ENCODE results near the gene SPDYE16. TPM values are rescaled to one million over a fixed set of nuclear protein-coding genes. Genes with fewer than 3 reads are reported as not detected.
"Not testable (repeated sequence)": the region's sequence is repeated elsewhere in the genome, so short reads cannot be mapped to it uniquely, and the experiment has no call there.

Gene SPDYE16
- total and polyA plus RNA-seq, 9 donors, result 0.11 to 1.7 (median 0.62) TPM

DNA sequence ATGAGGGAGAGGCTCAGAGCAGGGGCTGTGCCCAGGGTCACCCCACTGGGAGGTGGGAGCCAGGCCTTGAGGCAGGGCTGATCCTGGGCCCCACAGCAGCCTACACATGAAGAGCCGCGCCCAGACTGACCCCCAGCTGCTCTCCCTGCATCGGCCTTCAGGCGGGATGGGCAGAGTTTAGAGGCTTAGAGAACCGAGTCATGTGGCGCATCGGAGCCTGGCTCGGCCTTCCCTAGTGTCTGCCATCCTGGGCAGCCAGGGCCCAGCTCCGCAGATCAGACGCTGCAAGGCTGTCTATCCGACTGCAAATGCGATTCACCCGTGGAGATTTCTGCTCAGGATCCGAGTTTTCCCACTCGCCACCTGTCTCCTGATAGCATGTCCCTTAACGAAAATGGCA, 40.3 kb downstream of the SPDYE16 start:
- H3K9me3 ChIP-seq; H3K4me3 ChIP-seq; H3K36me3 ChIP-seq; H3K4me1 ChIP-seq (ENCODE audit: insufficient read depth); H3K27ac ChIP-seq; DNase-seq; H3K27me3 ChIP-seq: not testable (repeated sequence)
- intact Hi-C loops (cut with DNase I), result loop anchor here in 1 of 4 donors (5.0 kb wide), 1 partner anchor 494 kb away; no protein-coding TSS in a partner anchor
- 85 to 93% (median 88%) methylated on average over 16 of the region's 16 CpGs for WGBS, 3 donors

DNA sequence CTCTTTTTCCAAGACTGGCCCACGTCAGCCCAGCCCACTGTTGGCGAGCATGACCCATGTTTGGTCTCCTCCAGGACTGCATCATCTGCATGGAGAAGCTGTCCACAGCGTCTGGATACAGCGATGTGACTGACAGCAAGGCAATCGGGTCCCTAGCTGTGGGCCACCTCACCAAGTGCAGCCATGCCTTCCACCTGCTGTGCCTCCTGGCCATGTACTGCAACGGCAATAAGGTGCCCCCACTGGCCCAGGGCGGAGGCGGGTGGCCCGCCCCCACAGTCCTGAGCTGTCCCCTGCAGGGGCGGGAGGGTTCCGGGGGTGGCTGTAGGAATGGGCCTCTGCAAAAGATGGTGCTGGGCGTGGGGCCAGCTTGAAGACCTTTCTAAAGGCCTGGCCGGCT, 40.9 kb downstream of the SPDYE16 start:
- H3K4me1 ChIP-seq (ENCODE audit: insufficient read depth); H3K36me3 ChIP-seq; H3K27me3 ChIP-seq; H3K9me3 ChIP-seq; H3K4me3 ChIP-seq; DNase-seq; H3K27ac ChIP-seq: not testable (repeated sequence)
- intact Hi-C loops (cut with DNase I), result loop anchor here in 1 of 4 donors (5.0 kb wide), 1 partner anchor 495 kb away; no protein-coding TSS in a partner anchor
- WGBS, 3 donors, result 74 to 83% (median 80%) methylated on average over 11 to 13 of the region's 13 CpGs

DNA sequence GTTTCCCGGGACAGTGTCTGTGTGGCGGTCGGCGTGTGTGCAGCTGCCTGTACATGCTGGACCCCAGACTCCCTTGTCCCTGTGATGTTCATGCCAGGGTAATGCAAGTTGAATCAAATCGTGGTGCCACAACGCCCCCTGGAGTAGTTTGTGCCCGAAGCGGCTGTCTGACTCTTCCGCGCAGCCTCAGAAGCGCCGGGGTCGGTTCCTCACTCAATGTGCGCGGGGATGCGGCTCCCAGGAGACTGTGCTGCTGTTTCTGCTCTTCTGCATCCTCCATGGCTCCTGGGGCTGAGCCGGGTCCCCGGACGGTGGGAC, 43.2 kb downstream of the SPDYE16 start:
- not testable (repeated sequence) for H3K27ac ChIP-seq; H3K36me3 ChIP-seq; DNase-seq; H3K4me3 ChIP-seq; H3K4me1 ChIP-seq (ENCODE audit: insufficient read depth); H3K27me3 ChIP-seq; H3K9me3 ChIP-seq
- WGBS, 3 donors, result 43% methylated on average over 7 of the region's 19 CpGs; no CpG with 5 or more reads in 2 of the 3 donors
- intact Hi-C loops (cut with DNase I), result loop anchor here in 1 of 4 donors (5.0 kb wide), 1 partner anchor 497 kb away; no protein-coding TSS in a partner anchor

DNA sequence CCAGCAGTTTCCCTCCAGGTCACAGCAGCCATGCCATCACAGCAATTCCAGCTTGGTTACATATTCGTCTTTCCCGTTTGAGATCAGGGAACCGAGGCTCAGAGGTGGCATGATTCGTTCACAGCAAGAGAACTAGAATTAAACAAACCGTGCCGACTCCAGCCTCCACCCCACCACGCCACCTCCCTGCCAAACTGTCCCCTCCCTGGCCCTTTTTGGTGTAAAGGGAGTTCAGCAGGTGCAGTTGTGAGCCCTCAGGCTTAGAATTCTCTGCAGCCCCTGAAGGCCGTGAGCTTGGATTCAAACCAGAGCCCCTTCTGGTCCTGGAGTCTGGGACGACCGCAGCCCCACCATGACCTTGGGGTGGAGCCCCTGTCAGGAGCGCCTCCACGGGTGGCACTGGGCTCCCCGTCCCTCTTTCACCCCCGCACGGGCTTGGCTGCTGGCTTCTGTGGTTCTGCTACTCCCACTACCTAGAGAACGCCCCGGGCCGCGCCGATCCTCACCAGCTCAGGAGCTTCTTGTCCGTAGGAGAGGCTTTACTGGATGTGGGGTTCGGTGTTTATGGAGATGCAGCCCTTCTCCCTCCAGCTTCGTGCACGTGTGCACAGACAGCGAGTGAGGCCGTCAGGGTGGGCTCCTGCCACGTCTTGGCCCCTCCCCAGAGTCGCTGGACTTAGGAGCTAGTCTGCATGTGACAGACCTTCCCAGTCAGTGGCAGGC, 43.7 kb downstream of the SPDYE16 start:
- DNase-seq; H3K4me3 ChIP-seq; H3K4me1 ChIP-seq (ENCODE audit: insufficient read depth); H3K36me3 ChIP-seq; H3K9me3 ChIP-seq; intact Hi-C loops (cut with DNase I); H3K27ac ChIP-seq; H3K27me3 ChIP-seq: not testable (repeated sequence)
- 51 to 71% (median 71%) methylated on average over 6 to 20 of the region's 28 CpGs for WGBS, 3 donors

DNA sequence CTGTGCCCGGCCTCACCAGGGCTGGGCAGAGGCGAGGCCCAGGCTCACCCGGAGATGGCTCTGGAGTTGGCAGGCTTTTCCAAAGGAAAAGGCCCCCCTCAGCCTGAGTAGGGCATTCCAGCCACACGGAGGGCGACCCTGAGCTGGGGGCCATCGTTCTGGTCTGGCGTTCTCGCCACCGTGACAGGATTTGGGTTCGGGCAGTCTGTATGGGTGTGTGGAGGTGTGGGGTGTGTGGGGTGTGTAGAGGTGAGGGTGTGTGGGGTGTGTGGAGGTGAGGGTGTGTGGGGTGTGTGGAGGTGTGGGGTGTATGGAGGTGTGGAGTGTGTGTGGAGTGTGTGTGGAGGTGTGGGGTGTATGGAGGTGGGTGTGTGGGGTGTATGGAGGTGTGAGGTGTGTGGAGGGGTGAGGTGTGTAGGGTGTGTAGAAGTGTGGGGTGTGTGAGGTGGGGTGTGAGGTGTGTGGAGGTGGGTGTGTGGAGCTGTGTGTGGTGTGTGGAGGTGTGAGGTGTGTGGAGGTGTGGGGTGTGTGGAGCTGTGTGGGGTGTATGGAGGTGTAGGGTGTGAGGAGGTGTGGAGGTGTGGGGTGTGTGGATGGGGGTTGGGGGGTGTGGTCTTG, 44.4 kb downstream of the SPDYE16 start:
- H3K27ac ChIP-seq; H3K36me3 ChIP-seq; H3K9me3 ChIP-seq; H3K4me3 ChIP-seq; H3K4me1 ChIP-seq (ENCODE audit: insufficient read depth); intact Hi-C loops (cut with DNase I); H3K27me3 ChIP-seq; DNase-seq: not testable (repeated sequence)
- WGBS, 3 donors, result 78 to 80% methylated on average over 7 of the region's 10 CpGs; no CpG with 5 or more reads in 1 of the 3 donors

DNA sequence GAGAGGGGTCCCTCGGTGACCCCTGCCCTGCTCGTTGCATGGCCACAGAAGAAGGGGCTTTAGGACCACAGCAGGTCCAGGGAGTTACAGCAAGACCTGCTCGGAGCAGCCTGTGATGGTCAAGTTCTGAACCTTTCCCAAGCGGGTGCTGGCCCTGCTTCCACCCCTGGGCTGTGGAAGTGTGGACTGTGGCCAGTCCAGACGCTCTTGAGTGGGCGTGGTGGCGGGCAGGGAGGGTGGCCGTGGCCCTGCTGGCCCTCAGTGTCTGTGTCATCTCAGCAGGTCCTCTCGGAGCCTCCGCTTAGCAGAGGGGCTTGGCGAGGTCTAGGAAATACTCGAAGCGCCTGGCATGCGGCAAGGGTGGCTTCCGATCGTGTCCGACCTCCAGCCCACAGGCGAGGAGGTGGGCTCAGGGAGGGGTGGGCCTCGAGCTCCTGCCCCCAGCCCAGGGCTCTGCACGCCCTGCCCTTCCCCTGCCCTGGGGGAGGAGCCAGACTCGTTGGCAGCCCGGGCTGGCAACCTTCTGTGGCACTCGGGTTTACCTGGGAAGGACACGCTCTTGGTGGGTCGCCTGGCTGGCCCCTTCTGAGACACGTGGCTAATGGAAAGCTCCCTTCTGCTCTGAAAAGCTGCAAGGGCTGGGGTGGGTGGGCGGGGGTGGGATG, 45.0 kb downstream of the SPDYE16 start:
- 76 to 92% methylated on average over 7 to 12 of the region's 27 CpGs; no CpG with 5 or more reads in 1 of the 3 donors for WGBS, 3 donors
- H3K36me3 ChIP-seq; intact Hi-C loops (cut with DNase I); H3K9me3 ChIP-seq; H3K4me1 ChIP-seq (ENCODE audit: insufficient read depth); H3K4me3 ChIP-seq; H3K27ac ChIP-seq; H3K27me3 ChIP-seq; DNase-seq: not testable (repeated sequence)

DNA sequence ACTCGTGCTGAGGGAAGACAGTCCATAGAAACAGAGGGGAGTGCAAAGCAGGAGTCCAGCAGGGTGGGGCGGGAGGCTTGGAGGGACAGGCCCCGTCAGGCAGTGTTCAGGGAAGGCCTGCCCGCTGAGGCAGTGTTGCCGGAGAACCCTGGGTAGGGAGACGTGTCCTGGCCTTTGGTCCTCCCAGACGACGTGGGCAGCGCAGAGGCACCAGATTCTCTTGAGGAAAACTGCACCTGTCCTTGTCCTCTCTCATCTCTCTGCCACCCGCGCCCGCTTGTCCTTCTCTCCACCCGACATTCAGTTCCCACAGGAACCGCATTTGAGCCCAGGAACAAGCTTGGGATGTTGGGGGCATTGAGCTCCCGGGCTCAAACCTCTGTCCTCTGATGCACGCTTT, 47.4 kb downstream of the SPDYE16 start:
- H3K4me3 ChIP-seq; H3K4me1 ChIP-seq (ENCODE audit: insufficient read depth); H3K27me3 ChIP-seq; H3K36me3 ChIP-seq; intact Hi-C loops (cut with DNase I); H3K9me3 ChIP-seq; DNase-seq; H3K27ac ChIP-seq: not testable (repeated sequence)
- WGBS, 3 donors, result 87 to 90% methylated on average over 14 to 16 of the region's 16 CpGs; no CpG with 5 or more reads in 1 of the 3 donors

DNA sequence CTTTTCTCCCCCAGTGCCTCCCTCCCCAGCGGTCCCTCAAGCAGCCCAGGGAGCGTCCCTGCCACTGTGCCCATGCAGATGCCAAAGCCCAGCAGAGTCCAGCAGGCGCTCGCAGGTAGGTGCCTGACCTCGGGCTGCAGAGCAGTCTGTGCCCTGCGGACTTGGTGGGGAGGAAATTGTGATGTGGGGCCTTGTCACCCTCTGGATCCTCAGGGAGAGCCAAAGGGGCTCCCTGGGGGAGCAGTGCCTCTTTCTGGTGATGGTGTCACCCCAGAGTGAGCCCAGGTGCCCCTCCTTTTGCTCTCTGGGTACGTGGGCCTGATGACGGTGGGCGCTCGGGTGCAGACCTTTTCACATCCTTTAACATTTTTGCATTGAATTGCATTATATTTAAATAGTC, 51.0 kb downstream of the SPDYE16 start:
- intact Hi-C loops (cut with DNase I); DNase-seq; H3K4me3 ChIP-seq; H3K27ac ChIP-seq; H3K36me3 ChIP-seq; H3K4me1 ChIP-seq (ENCODE audit: insufficient read depth); H3K9me3 ChIP-seq; H3K27me3 ChIP-seq: not testable (repeated sequence)
- WGBS, 3 donors, result 93% methylated on average over 4 of the region's 10 CpGs; no CpG with 5 or more reads in 2 of the 3 donors

DNA sequence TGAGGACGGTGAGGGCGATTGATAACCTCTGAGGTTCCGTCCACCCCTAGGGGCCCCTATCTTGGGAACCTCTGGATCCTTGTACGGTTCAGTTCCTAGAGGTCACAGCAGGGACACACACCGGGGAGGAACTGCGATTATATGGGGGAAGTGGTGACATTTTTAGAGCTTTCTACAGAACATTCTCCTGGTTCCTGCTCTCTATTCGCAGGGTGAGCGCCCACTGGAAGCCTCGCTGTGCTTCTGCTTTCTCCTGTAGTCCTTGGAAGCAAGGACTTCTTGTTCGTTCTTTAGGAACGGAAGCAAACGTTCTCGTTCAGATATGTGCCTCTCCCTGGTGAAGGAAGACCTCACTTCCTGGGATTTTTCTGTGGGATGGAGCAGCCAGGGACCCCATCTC, 55.1 kb downstream of the SPDYE16 start:
- H3K4me3 ChIP-seq; H3K4me1 ChIP-seq (ENCODE audit: insufficient read depth); H3K36me3 ChIP-seq; H3K9me3 ChIP-seq; H3K27me3 ChIP-seq; H3K27ac ChIP-seq; DNase-seq; intact Hi-C loops (cut with DNase I): not testable (repeated sequence)
- 82 to 86% methylated on average over 5 to 9 of the region's 13 CpGs; no CpG with 5 or more reads in 1 of the 3 donors for WGBS, 3 donors

DNA sequence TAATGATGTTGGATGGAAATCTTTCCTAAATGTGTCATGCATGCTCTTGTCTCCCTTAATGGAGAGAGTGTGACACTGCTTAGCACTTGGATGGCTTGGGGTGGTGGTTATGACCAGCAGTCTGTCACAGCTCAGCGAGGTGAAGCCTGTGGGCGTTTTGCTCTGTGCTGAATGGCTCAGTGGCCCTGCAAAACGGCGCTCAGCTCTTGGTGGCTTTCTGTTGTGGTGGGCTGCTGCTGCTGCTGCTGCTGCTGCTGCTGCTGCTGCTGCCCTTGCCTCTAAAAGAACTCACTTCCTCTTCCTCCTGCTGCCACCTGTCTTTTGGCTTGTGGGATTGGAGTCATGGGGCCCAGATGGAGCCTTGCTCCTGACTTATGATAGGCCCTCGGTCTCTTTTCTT, 56.5 kb downstream of the SPDYE16 start:
- 59 to 83% methylated on average over 2 of the region's 5 CpGs; no CpG with 5 or more reads in 1 of the 3 donors for WGBS, 3 donors
- DNase-seq; H3K9me3 ChIP-seq; H3K27ac ChIP-seq; H3K4me3 ChIP-seq; H3K27me3 ChIP-seq; H3K36me3 ChIP-seq; H3K4me1 ChIP-seq (ENCODE audit: insufficient read depth); intact Hi-C loops (cut with DNase I): not testable (repeated sequence)

DNA sequence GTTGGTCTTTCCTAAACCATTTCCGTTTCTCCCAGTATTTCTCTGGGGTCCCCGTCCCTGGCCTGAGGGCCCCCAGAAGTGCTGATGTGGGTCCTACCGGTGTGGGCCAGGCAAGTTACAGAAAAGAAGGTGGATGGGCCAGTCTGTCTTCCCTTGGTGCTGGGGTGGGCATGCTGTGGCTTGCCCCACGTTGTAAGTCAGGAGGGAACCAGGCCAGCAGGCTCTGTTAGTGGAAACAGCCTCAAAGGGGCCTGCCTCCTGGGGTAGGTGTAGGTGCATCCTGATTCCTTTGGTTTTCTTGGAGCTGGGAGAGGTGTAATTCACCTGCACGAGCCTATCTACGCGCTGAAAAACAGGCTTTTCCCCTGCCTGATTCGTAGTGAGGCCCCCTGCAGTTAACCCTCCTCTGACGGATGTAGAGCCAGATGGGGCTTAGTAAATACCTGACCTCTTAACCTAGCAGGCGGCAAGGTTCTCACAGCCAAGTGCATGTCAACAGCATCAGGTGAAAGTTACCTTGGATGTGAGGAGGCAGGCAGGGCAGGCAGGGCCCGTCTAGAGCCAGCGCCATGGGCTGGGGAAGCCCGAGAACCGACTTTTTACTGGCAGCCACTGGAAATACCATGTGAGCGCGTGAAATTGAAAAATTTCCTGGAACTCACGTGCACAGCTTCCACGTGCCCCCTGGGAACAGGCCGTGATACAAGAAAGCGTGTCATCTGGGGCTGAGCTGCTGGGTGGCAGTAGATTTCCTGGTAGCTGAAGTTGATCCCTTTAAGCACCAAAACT, 57.1 kb downstream of the SPDYE16 start:
- DNase-seq; H3K36me3 ChIP-seq; H3K9me3 ChIP-seq; H3K4me1 ChIP-seq (ENCODE audit: insufficient read depth); H3K27me3 ChIP-seq; H3K4me3 ChIP-seq; H3K27ac ChIP-seq; intact Hi-C loops (cut with DNase I): not testable (repeated sequence)
- WGBS, 3 donors, result 57% methylated on average over 4 of the region's 20 CpGs; no CpG with 5 or more reads in 2 of the 3 donors
